Astrocyte (in vitro differentiated cells and primary cell): Measurements from ENCODE around the gene ITGA2. TPM values are rescaled to one million over a fixed set of nuclear protein-coding genes. Genes with fewer than 3 reads are reported as not detected.

Source experiments
- DNase-seq: peaks from one replicate; pipeline ENCODE4 v3.0.0-alpha.2; 2010; ENCODE audit warnings: low read depth
- FAIRE-seq: peaks from 2 replicates; lab custom pipeline; 2011; peaks lifted over from hg19 to GRCh38; lab: Jason Lieb, UNC
- H2AFZ ChIP-seq: 2 replicates; pipeline ENCODE4 v1.6.0; 2012; ENCODE audit warnings: low read depth, low read length, inconsistent platforms
- H3K27ac ChIP-seq: 2 replicates; pipeline ENCODE4 v1.5.1; 2011; ENCODE audit warnings: low read depth, low read length, inconsistent platforms
- H3K27me3 ChIP-seq: 2 replicates; pipeline ENCODE4 v1.6.0; 2011; ENCODE audit warnings: low read length, inconsistent platforms; ENCODE audit not compliant: insufficient read depth
- H3K36me3 ChIP-seq: 2 replicates; pipeline ENCODE4 v1.5.1; 2011; ENCODE audit warnings: low read length, inconsistent platforms; ENCODE audit not compliant: insufficient read depth
- H3K4me1 ChIP-seq: 2 replicates; pipeline ENCODE4 v1.5.1; 2011; ENCODE audit warnings: low read length, inconsistent platforms; ENCODE audit not compliant: insufficient read depth
- H3K4me2 ChIP-seq: 2 replicates; pipeline ENCODE4 v1.6.0; 2012; ENCODE audit warnings: low read length, inconsistent platforms
- H3K4me3 ChIP-seq: 2 replicates; pipeline ENCODE4 v1.5.1; 2011; ENCODE audit warnings: low read depth, mild to moderate bottlenecking, low read length, inconsistent platforms; ENCODE audit not compliant: insufficient read depth
- H3K79me2 ChIP-seq: 2 replicates; pipeline ENCODE4 v1.6.0; 2012; ENCODE audit warnings: mild to moderate bottlenecking, low read length, inconsistent platforms; ENCODE audit not compliant: insufficient read depth
- H3K9ac ChIP-seq: 2 replicates; pipeline ENCODE4 v1.6.0; 2012; ENCODE audit warnings: mild to moderate bottlenecking, low read length, inconsistent platforms
- H3K9me3 ChIP-seq: 2 replicates; pipeline ENCODE4 v1.5.1; 2012; ENCODE audit warnings: low read depth, mild to moderate bottlenecking, low read length, inconsistent platforms; ENCODE audit not compliant: insufficient read depth
- H4K20me1 ChIP-seq: 2 replicates; pipeline ENCODE4 v1.6.0; 2012; ENCODE audit warnings: low read length, inconsistent platforms; ENCODE audit not compliant: insufficient read depth
- H3K27ac Mint-ChIP-seq: one replicate; pipeline ENCODE4 v1.8.0; 2021; ENCODE audit warnings: mild to moderate bottlenecking, mixed read lengths; ENCODE audit not compliant: unreplicated experiment
- H3K27me3 Mint-ChIP-seq: one replicate; pipeline ENCODE4 v1.8.0; 2021; ENCODE audit warnings: low read depth, mixed read lengths; ENCODE audit not compliant: unreplicated experiment
- H3K36me3 Mint-ChIP-seq: one replicate; pipeline ENCODE4 v1.8.0; 2021; ENCODE audit warnings: low read depth, mixed read lengths; ENCODE audit not compliant: unreplicated experiment
- H3K4me1 Mint-ChIP-seq: one replicate; pipeline ENCODE4 v1.8.0; 2021; ENCODE audit warnings: low read depth, mixed read lengths; ENCODE audit not compliant: unreplicated experiment
- H3K4me3 Mint-ChIP-seq: one replicate; pipeline ENCODE4 v1.8.0; 2021; ENCODE audit warnings: mild to moderate bottlenecking, moderate library complexity, mixed read lengths; ENCODE audit not compliant: unreplicated experiment
- H3K9me3 Mint-ChIP-seq: one replicate; pipeline ENCODE4 v1.8.0; 2021; ENCODE audit warnings: mild to moderate bottlenecking, mixed read lengths; ENCODE audit not compliant: unreplicated experiment
- CTCF ChIP-seq: IDR thresholded peaks from 2 replicates; pipeline ENCODE4 v1.5.1; 2011; ENCODE audit warnings: low read depth, mild to moderate bottlenecking, inconsistent platforms, low read length, moderate library complexity; ENCODE audit not compliant: insufficient read depth
- EZH2 ChIP-seq: IDR thresholded peaks from 2 replicates; pipeline ENCODE4 v1.6.1; 2012; ENCODE audit warnings: mild to moderate bottlenecking, low read length, inconsistent platforms; ENCODE audit not compliant: insufficient read depth
- total RNA-seq: library from RNA; stranded (reverse); gene quantifications from 2 replicates; pipeline ENCODE4 v1.2.1, GENCODE V29; 2021

ITGA2 gene
- total RNA-seq, 1 donor from 2014 or later, result 35.9 TPM

GRCh38 chr5:53010814-53011213, 21.7 kb downstream of the ITGA2 start:
- DNase-seq (no peak), FAIRE-seq (no peak)
- H3K79me2 ChIP-seq, result peaks cover 14% of the 10 kb centered on the region
- H3K27ac ChIP-seq, result no peak overlapping the region
- H3K4me1 Mint-ChIP-seq, result peaks cover 23% of the 10 kb centered on the region
- H2AFZ ChIP-seq, result no peak overlapping the region
- H3K4me1 ChIP-seq, result peaks cover 21% of the 10 kb centered on the region
- no peak overlapping the region for H3K4me2 ChIP-seq
- peaks cover 5% of the 10 kb centered on the region for H3K36me3 Mint-ChIP-seq
- no peaks in the 10 kb centered on the region for H4K20me1 ChIP-seq
- H3K36me3 ChIP-seq, result no peaks in the 10 kb centered on the region
- H3K4me3 Mint-ChIP-seq, result no peak overlapping the region
- TF ChIP-seq CTCF (no peak), EZH2 (no peak)
- no peak overlapping the region for H3K9ac ChIP-seq
- H3K27me3 ChIP-seq, result no peaks in the 10 kb centered on the region
- H3K27me3 Mint-ChIP-seq, result no peaks in the 10 kb centered on the region
- H3K9me3 ChIP-seq, result no peaks in the 10 kb centered on the region
- H3K4me3 ChIP-seq, result no peak overlapping the region
- peaks cover 2% of the 10 kb centered on the region for H3K9me3 Mint-ChIP-seq
- H3K27ac Mint-ChIP-seq, result peak overlapping the region; percentile 38

- no peak overlapping the region for H3K4me3 Mint-ChIP-seq
- no peaks in the 10 kb centered on the region for H3K9me3 ChIP-seq
- peaks cover 18% of the 10 kb centered on the region for H3K79me2 ChIP-seq
- no peaks in the 10 kb centered on the region for H3K27me3 Mint-ChIP-seq
- no peaks in the 10 kb centered on the region for H4K20me1 ChIP-seq
- peaks cover 2% of the 10 kb centered on the region for H3K9me3 Mint-ChIP-seq
- no peak overlapping the region for H3K27ac ChIP-seq
- H3K4me1 Mint-ChIP-seq, result peaks cover 23% of the 10 kb centered on the region
- FAIRE-seq (no peak), DNase-seq (no peak)
- H3K4me2 ChIP-seq, result no peak overlapping the region
- no peak overlapping the region for H3K27ac Mint-ChIP-seq
- no peak overlapping the region for H2AFZ ChIP-seq
- TF ChIP-seq EZH2 (no peak), CTCF (no peak)
- H3K4me1 ChIP-seq, result peaks cover 21% of the 10 kb centered on the region
- no peak overlapping the region for H3K4me3 ChIP-seq
- H3K36me3 Mint-ChIP-seq, result peaks cover 5% of the 10 kb centered on the region
- H3K36me3 ChIP-seq, result no peaks in the 10 kb centered on the region
- no peaks in the 10 kb centered on the region for H3K27me3 ChIP-seq
- no peak overlapping the region for H3K9ac ChIP-seq
These were observed 22.1 kb downstream of the ITGA2 start for GRCh38 chr5:53011233-53011632.

GRCh38 chr5:53013857-53014256, 24.7 kb downstream of the ITGA2 start:
- no peaks in the 10 kb centered on the region for H3K27me3 Mint-ChIP-seq
- TF ChIP-seq EZH2 (no peak), CTCF (no peak)
- DNase-seq, result no peak
- Histone ChIP-seq H3K4me1 (peaks cover 11% of the 10 kb centered on the region), H3K4me2 (no peak overlapping the region), H3K9me3 (no peaks in the 10 kb centered on the region), H4K20me1 (no peaks in the 10 kb centered on the region), H3K36me3 (no peaks in the 10 kb centered on the region), H3K79me2 (peaks cover 36% of the 10 kb centered on the region), H3K9ac (no peak overlapping the region), H3K27ac (no peak overlapping the region), H3K27me3 (no peaks in the 10 kb centered on the region), H2AFZ (no peak overlapping the region), H3K4me3 (no peak overlapping the region)
- peaks cover 2% of the 10 kb centered on the region for H3K9me3 Mint-ChIP-seq
- H3K27ac Mint-ChIP-seq, result no peak overlapping the region
- no peak for FAIRE-seq
- peaks cover 13% of the 10 kb centered on the region for H3K4me1 Mint-ChIP-seq
- H3K4me3 Mint-ChIP-seq, result no peak overlapping the region
- peaks cover 5% of the 10 kb centered on the region for H3K36me3 Mint-ChIP-seq
